Esophagus muscularis mucosa (tissue), 4 donors: ENCODE measurements around the gene TRPM6. TPM values are rescaled to one million over a fixed set of nuclear protein-coding genes. Genes with fewer than 3 reads are reported as not detected.

Experiments used
- DNase-seq: peaks from one replicate; pipeline ENCODE4 v3.0.0-alpha.2; 2017; ENCODE audit errors: extremely low spot score
- H3K27ac ChIP-seq, 4 donors: fragments of 200-600 bp; sonication (generic); replicated peaks in 1 of 4; 1 replicate in 3 of 4; 2 replicates in 1 of 4; pipeline ENCODE4 v1.5.1; 2016 to 2019; ENCODE audit warnings: mild to moderate bottlenecking in 1 of 4
- H3K27me3 ChIP-seq, 4 donors: fragments of 200-600 bp; sonication (generic); one replicate each; pipeline versions ENCODE4 v1.5.1 to v1.6.0; 2016 to 2019
- H3K36me3 ChIP-seq, 4 donors: fragments of 200-600 bp; sonication (generic); one replicate each; pipeline ENCODE4 v1.5.1; 2016 to 2019
- H3K4me1 ChIP-seq, 4 donors: fragments of 200-600 bp; sonication (generic); one replicate each; pipeline ENCODE4 v1.5.1; 2016 to 2019
- H3K4me3 ChIP-seq, 4 donors: fragments of 200-600 bp; sonication (generic); 1 replicate in 2 of 4; 2 replicates in 2 of 4; pipeline ENCODE4 v1.5.1; 2016 to 2019; ENCODE audit warnings: mild to moderate bottlenecking in 4 of 4, moderate library complexity in 1 of 4
- H3K9me3 ChIP-seq, 4 donors: fragments of 200-600 bp; sonication (generic); 1 replicate in 3 of 4; 2 replicates in 1 of 4; pipeline ENCODE4 v1.5.1; 2016 to 2019
- CTCF ChIP-seq, 3 experiments: fragments of 200-600 bp in 2 of 3; fragments of 450-650 bp in 1 of 3; sonication (generic) in 2 of 3; IDR thresholded peaks; one replicate each; pipeline ENCODE4 v1.5.1; 2017 to 2019; ENCODE audit warnings: antibody characterized with exemption in 3 of 3, mild to moderate bottlenecking in 2 of 3, moderate library complexity in 1 of 3
- EP300 ChIP-seq: sonication (generic); formaldehyde crosslinking; IDR thresholded peaks from one replicate; pipeline ENCODE4 v1.6.1; 2017; ENCODE audit warnings: antibody characterized with exemption
- POLR2A ChIP-seq: fragments of 450-650 bp; IDR thresholded peaks from one replicate; pipeline ENCODE4 v1.6.1; 2017; ENCODE audit warnings: antibody characterized with exemption, moderate library complexity, mild to moderate bottlenecking, low read depth
- POLR2AphosphoS5 ChIP-seq, 2 donors: sonication (generic); formaldehyde crosslinking; IDR thresholded peaks; one replicate each; pipeline ENCODE4 v1.6.1; 2017; ENCODE audit warnings: antibody characterized with exemption in 2 of 2
- WGBS: methylation state at CpG from one replicate; pipeline ENCODE4 v1.1.5; 2018; 5-methylcytosine and 5-hydroxymethylcytosine counted together
- intact Hi-C: fragments of 100-400 bp; cut with DNase I; formaldehyde crosslinking; loops from one replicate; pipeline ENCODE4 v1.15.1; 2023
- total RNA-seq, 4 donors: library from RNA; depleted of rRNA; stranded (reverse); fragments of >200 nt; gene quantifications; one replicate each; pipeline versions ENCODE4 v1.1.0 to v1.2.1, GENCODE V29; 2016

TRPM6 gene
- total RNA-seq, 4 donors from 2014 or later: 0.52 to 1.8 (median 1.2) TPM

- intact Hi-C loops: no loop called here
- Histone ChIP-seq H3K4me3 (no peak overlapping the region), H3K27ac (no peak overlapping the region), H3K36me3 (no peaks in the 10 kb centered on the region), H3K27me3 (peaks cover 0 to 12% (median 0%) of the 10 kb centered on the region in 4 donors), H3K4me1 (peaks cover 0 to 6% (median 0%) of the 10 kb centered on the region in 4 donors), H3K9me3 (no peaks in the 10 kb centered on the region)
- DNase-seq: no peak
- 97% methylated on average over 1 of the region's 1 CpG for WGBS
- TF ChIP-seq POLR2A: no peak
- TF ChIP-seq POLR2AphosphoS5 (IDR thresholded peaks at IDR 0.05): no peak
- no peak for TF ChIP-seq EP300
- no peak for TF ChIP-seq CTCF (IDR thresholded peaks at IDR 0.05)
Observed at GRCh38 chr9:74742191-74742790, 145.4 kb downstream of the TRPM6 start.

GRCh38 chr9:74736646-74737045, 151.1 kb downstream of the TRPM6 start:
- Histone ChIP-seq H3K27me3 (peaks cover 0 to 6% (median 0%) of the 10 kb centered on the region in 4 donors), H3K36me3 (no peaks in the 10 kb centered on the region), H3K27ac (no peak overlapping the region), H3K9me3 (no peaks in the 10 kb centered on the region), H3K4me3 (no peak overlapping the region), H3K4me1 (no peaks in the 10 kb centered on the region)
- no peak for TF ChIP-seq POLR2A
- DNase-seq: no peak
- intact Hi-C loops: no loop called here
- WGBS: 84% methylated on average over 4 of the region's 4 CpGs

GRCh38 chr9:74735761-74736160, 152.0 kb downstream of the TRPM6 start:
- Histone ChIP-seq H3K4me3 (no peak overlapping the region), H3K27ac (no peak overlapping the region), H3K9me3 (no peaks in the 10 kb centered on the region), H3K27me3 (peaks cover 0 to 2% (median 0%) of the 10 kb centered on the region in 4 donors), H3K36me3 (no peaks in the 10 kb centered on the region), H3K4me1 (no peaks in the 10 kb centered on the region)
- no peak for DNase-seq
- intact Hi-C loops: no loop called here
- 72% methylated on average over 4 of the region's 4 CpGs for WGBS
- TF ChIP-seq CTCF (IDR thresholded peaks at IDR 0.05) (no peak), POLR2AphosphoS5 (IDR thresholded peaks at IDR 0.05) (no peak), POLR2A (no peak)

- no peak overlapping the region for H3K4me3 ChIP-seq
- no peaks in the 10 kb centered on the region for H3K36me3 ChIP-seq
- no peaks in the 10 kb centered on the region for H3K9me3 ChIP-seq
- no peaks in the 10 kb centered on the region for H3K4me1 ChIP-seq
- no peak overlapping the region for H3K27ac ChIP-seq
- DNase-seq: no peak
- intact Hi-C loops: no loop called here
- no peak for TF ChIP-seq POLR2AphosphoS5 (IDR thresholded peaks at IDR 0.05)
- no peak for TF ChIP-seq EP300
- no peak for TF ChIP-seq POLR2A
- no peak for TF ChIP-seq CTCF (IDR thresholded peaks at IDR 0.05)
- H3K27me3 ChIP-seq: no peaks in the 10 kb centered on the region
- WGBS: 42% methylated on average over 9 of the region's 9 CpGs
Observed at GRCh38 chr9:74729136-74729695, 158.5 kb downstream of the TRPM6 start.

- Histone ChIP-seq H3K27me3 (no peaks in the 10 kb centered on the region), H3K27ac (no peak overlapping the region), H3K36me3 (no peaks in the 10 kb centered on the region), H3K4me1 (no peaks in the 10 kb centered on the region), H3K4me3 (no peak overlapping the region), H3K9me3 (no peaks in the 10 kb centered on the region)
- intact Hi-C loops: no loop called here
- no peak for TF ChIP-seq EP300
- TF ChIP-seq POLR2A: no peak
- TF ChIP-seq CTCF (IDR thresholded peaks at IDR 0.05): no peak
- TF ChIP-seq POLR2AphosphoS5 (IDR thresholded peaks at IDR 0.05): no peak
- 80% methylated on average over 7 of the region's 7 CpGs for WGBS
- DNase-seq: no peak
Observed at GRCh38 chr9:74728176-74728575, 159.5 kb downstream of the TRPM6 start.
